Regular cardiac myocyte (primary cell): Measurements from ENCODE around the gene SEC23A. TPM values are rescaled to one million over a fixed set of nuclear protein-coding genes. Genes with fewer than 3 reads are reported as not detected.

ENCODE experiments used
- total RNA-seq: library from RNA; depleted of rRNA; stranded (reverse); fragments of >200 nt; gene quantifications from 2 replicates; pipeline ENCODE4 v1.2.3, GENCODE V29; 2014

The SEC23A gene
- 498 and 586 TPM in 2 replicates for total RNA-seq

GRCh38 chr14:39102969-39103957 lies at the start of gene SEC23A:
TSS of gene SEC23A (minus strand) at chr14:39103235. CDS start at chr14:39096118, 7,117 bp downstream.

GRCh38 chr14:39114073-39114838 lies 11.2 kb upstream of the SEC23A start, which contains the start of gene GEMIN2:
TSS of gene GEMIN2 (plus strand) at chr14:39114323. CDS start at chr14:39114339, 16 bp downstream.

Other genes with a start within 250 kb of the SEC23A start
- gene GEMIN2, start 11.1 kb upstream of the SEC23A start, total RNA-seq, result 28.8 and 34.3 TPM in 2 replicates
- 28.2 and 33.2 TPM in 2 replicates for gene TRAPPC6B, start 67.1 kb upstream of the SEC23A start, total RNA-seq
- gene PNN, start 72.0 kb upstream of the SEC23A start, total RNA-seq, result 15.5 and 30.1 TPM in 2 replicates
- 15.7 and 20.0 TPM in 2 replicates for gene MIA2, start 130.7 kb upstream of the SEC23A start, total RNA-seq